HG03097 (cell line): Measurements from ENCODE around the gene MMGT1.
"Not testable (repeated sequence)": the region's sequence is repeated elsewhere in the genome, so short reads cannot be mapped to it uniquely, and the experiment has no call there.

Experiments used
- ATAC-seq: cut with Tn5 transposase; IDR thresholded peaks from one replicate; pipeline ENCODE4 v1.9.1; 2021; ENCODE audit not compliant: unreplicated experiment, low FRiP score

Gene MMGT1

GRCh38 chrX:135931644-135932487, 41.9 kb downstream of the MMGT1 start:
- no peak for ATAC-seq

GRCh38 chrX:135927897-135928296, 45.9 kb downstream of the MMGT1 start:
- no peak for ATAC-seq

GRCh38 chrX:135923353-135923752, 50.4 kb downstream of the MMGT1 start:
- ATAC-seq: no peak

GRCh38 chrX:135920516-135920915, 53.3 kb downstream of the MMGT1 start:
- not testable (repeated sequence) for ATAC-seq

GRCh38 chrX:135914404-135914803, 59.4 kb downstream of the MMGT1 start:
- no peak for ATAC-seq
